H1 (cell line): ENCODE results near the gene PHF10. TPM values are rescaled to one million over a fixed set of nuclear protein-coding genes. Genes with fewer than 3 reads are reported as not detected.
A peak's percentile ranks its signal among the peaks of the same experiment; 100 is the strongest.

Source experiments
- ATF2 ChIP-seq: IDR thresholded peaks from 2 replicates; pipeline ENCODE4 v1.6.1; 2012; ENCODE audit warnings: low read length, inconsistent platforms
- BCL11A ChIP-seq, 2 experiments: IDR thresholded peaks; one replicate each; pipeline ENCODE4 v1.6.1; 2011; ENCODE audit warnings: low read depth in 2 of 2, low read length in 2 of 2, mild to moderate bottlenecking in 2 of 2
- CHD1 ChIP-seq: IDR thresholded peaks from 2 replicates; pipeline ENCODE4 v1.6.1; 2012; ENCODE audit warnings: low read depth, low read length, improper control_type of control experiment
- CHD2 ChIP-seq: IDR thresholded peaks from 2 replicates; pipeline ENCODE4 v1.6.1; 2012; ENCODE audit warnings: low read length, improper control_type of control experiment
- HDAC2 ChIP-seq, 2 experiments: fragments of 300-600 bp in 1 of 2; sonication (generic) in 1 of 2; IDR thresholded peaks; 2 replicates each; pipeline ENCODE4 v1.6.1; 2011 to 2012; ENCODE audit warnings: low read depth in 2 of 2, low read length in 2 of 2, mild to moderate bottlenecking in 2 of 2, moderate library complexity in 2 of 2, borderline replicate concordance in 1 of 2, inconsistent platforms in 1 of 2
- JUN ChIP-seq: IDR thresholded peaks from 2 replicates; pipeline ENCODE4 v1.6.1; 2011; ENCODE audit warnings: low read depth, mild to moderate bottlenecking, improper control_type of control experiment, low read length
- NANOG ChIP-seq: IDR thresholded peaks from 2 replicates; pipeline ENCODE4 v1.6.1; 2011; ENCODE audit warnings: low read length, low read depth, mild to moderate bottlenecking, inconsistent platforms; ENCODE audit not compliant: insufficient read depth, poor library complexity, severe bottlenecking
- PHF8 ChIP-seq: fragments of 200-600 bp; sonication (generic); conservative IDR thresholded peaks from 2 replicates; pipeline ENCODE4 v1.7.1; 2012; ENCODE audit warnings: low read depth, mild to moderate bottlenecking, inconsistent platforms, low read length, moderate library complexity
- POLR2AphosphoS5 ChIP-seq: IDR thresholded peaks from 2 replicates; pipeline ENCODE4 v1.6.1; 2011; ENCODE audit warnings: low read depth, low read length
- RAD21 ChIP-seq, 2 experiments: IDR thresholded peaks in 1 of 2; conservative IDR thresholded peaks in 1 of 2; 2 replicates each; pipeline ENCODE4 v1.6.1; 2011; ENCODE audit warnings: low read depth in 2 of 2, low read length in 2 of 2, improper control_type of control experiment in 1 of 2, inconsistent platforms in 1 of 2, mild to moderate bottlenecking in 1 of 2, moderate library complexity in 1 of 2
- RBBP5 ChIP-seq: IDR thresholded peaks from 2 replicates; pipeline ENCODE4 v1.7.1; 2012; ENCODE audit warnings: low read depth, mild to moderate bottlenecking, inconsistent platforms, low read length, moderate library complexity, borderline replicate concordance
- RFX5 ChIP-seq: IDR thresholded peaks from 2 replicates; pipeline ENCODE4 v1.6.1; 2011; ENCODE audit warnings: low read depth, low read length, improper control_type of control experiment, borderline replicate concordance
- RXRA ChIP-seq: IDR thresholded peaks from 2 replicates; pipeline ENCODE4 v1.6.1; 2011; ENCODE audit warnings: low read depth, mild to moderate bottlenecking, low read length, moderate library complexity; ENCODE audit not compliant: insufficient read depth
- SIX5 ChIP-seq: IDR thresholded peaks from 2 replicates; pipeline ENCODE4 v1.6.1; 2011; ENCODE audit warnings: mild to moderate bottlenecking, low read depth, low read length
- polyA plus RNA-seq, 7 experiments: library from polyadenylated mRNA; depleted of rRNA in 3 of 7; stranded (reverse) in 5 of 7; unstranded in 2 of 7; fragments of >200 nt in 5 of 7; fragments of 200-250 nt in 2 of 7; gene quantifications; 1 replicate in 5 of 7; 2 replicates in 1 of 7; 4 replicates in 1 of 7; pipeline versions ENCODE4 v1.2.1 to v1.2.3, GENCODE V29; 2011 to 2013; ENCODE audit warnings: missing spikeins in 2 of 7, mixed read lengths in 2 of 7
- total RNA-seq: library from RNA; stranded (reverse); fragmentation: NEBNext Ultra II Directional; extraction: Animal tissue kit (Norgen Biotek cat#: 25700); gene quantifications from 2 replicates; pipeline ENCODE4 v1.2.1, GENCODE V29; 2021
- TF ChIP-seq, protein P1 (sequence below): IDR thresholded peaks from 2 replicates; pipeline ENCODE4 v1.6.1; 2012; ENCODE audit warnings: inconsistent platforms
- TF ChIP-seq, protein P2 (sequence below): IDR thresholded peaks from 2 replicates; pipeline ENCODE4 v1.6.1; 2012; ENCODE audit warnings: inconsistent platforms
- TF ChIP-seq, protein P3 (sequence below), 3 experiments: IDR thresholded peaks; 1 replicate in 2 of 3; 2 replicates in 1 of 3; pipeline versions ENCODE4 v1.5.1 to v1.6.1; 2011; ENCODE audit warnings: low read length in 3 of 3, mild to moderate bottlenecking in 3 of 3, inconsistent platforms in 2 of 3, low read depth in 1 of 3, moderate library complexity in 1 of 3; ENCODE audit not compliant: insufficient read depth in 1 of 3; ENCODE audit errors: control extremely low read depth in 1 of 3

PHF10 gene
- total and polyA plus RNA-seq, 2 of the 8 experiments (the other 6 are each of a cell fraction or from before 2014, with no cell fraction given): 15.6 to 51.1 TPM

DNA sequence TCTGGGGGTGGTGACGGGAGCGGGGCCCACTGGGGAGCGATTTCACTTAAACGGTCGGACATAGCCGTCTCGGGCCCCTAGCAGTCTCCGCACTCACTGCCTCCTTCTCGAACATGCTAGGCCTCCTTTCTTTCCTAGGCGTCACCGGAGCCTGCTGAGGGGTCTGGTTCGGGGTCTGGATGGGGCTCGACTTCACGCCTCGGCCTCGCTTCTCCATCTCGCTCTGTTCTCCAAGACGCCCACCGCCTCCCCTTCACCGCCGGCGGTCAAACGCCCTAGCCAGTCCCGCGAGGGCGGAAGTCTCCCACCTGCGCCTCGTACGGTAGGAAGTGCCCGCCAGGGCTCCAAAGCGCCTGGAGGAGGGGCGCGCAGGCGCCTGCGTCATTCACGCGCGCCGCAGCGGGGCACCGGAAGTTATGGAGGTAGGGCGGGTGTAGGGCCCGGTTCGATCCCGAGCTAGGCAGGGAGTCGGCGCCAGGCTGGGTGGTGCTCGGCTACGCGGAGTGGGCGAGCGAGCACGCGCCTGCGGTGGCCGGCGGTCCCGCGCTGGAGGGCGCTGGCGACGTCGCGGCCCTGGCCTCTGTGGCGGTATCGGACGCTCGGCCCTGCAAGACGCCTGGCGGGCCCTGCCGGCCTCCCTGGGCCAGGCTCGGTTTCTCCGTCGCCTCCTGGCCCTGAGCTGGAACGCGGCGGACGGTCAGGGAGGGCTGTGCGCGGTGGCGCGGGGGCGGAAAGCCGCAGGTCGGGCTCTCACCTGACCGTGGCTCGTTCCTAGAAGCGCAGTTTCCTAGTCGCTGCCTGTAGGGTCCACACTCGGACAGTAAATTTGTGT, 27.2 kb upstream of the PHF10 start, which contains the start of the genes DYNLT2 and ERMARD (continued):
- TF ChIP-seq RAD21 (IDR thresholded peaks at IDR 0.05 in 1 of 2, conservative IDR thresholded peaks at IDR 0.05 in 1 of 2; ENCODE audit: low read depth in 2 of 2, low read length in 2 of 2) (no peak), JUN (no peak), RBBP5 (no peak; the same call in 1 of the 2 replicates), RFX5 (peak; percentile 31; the same call in 1 of the 2 replicates), CHD2 (peak; percentile 86), CHD1 (no peak), RXRA (no peak), SIX5 (no peak), BCL11A (IDR thresholded peaks at IDR 0.05; ENCODE audit: low read depth in 2 of 2, low read length in 2 of 2) (no peak), PHF8 (peak; percentile 96), ATF2 (no peak), POLR2AphosphoS5 (peak; percentile 87), NANOG (no peak), HDAC2 (IDR thresholded peaks at IDR 0.05; ENCODE audit: borderline replicate concordance in 1 of 2, low read depth in 2 of 2, low read length in 2 of 2) (peak in 1 of 2 experiments; percentile 56; a peak in 1 of 4 replicates)
- TF ChIP-seq, protein P1, sequence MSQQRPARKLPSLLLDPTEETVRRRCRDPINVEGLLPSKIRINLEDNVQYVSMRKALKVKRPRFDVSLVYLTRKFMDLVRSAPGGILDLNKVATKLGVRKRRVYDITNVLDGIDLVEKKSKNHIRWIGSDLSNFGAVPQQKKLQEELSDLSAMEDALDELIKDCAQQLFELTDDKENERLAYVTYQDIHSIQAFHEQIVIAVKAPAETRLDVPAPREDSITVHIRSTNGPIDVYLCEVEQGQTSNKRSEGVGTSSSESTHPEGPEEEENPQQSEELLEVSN: peak; percentile 77
- TF ChIP-seq, protein P2, sequence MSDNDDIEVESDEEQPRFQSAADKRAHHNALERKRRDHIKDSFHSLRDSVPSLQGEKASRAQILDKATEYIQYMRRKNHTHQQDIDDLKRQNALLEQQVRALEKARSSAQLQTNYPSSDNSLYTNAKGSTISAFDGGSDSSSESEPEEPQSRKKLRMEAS: peak; percentile 90
- TF ChIP-seq, protein P3, sequence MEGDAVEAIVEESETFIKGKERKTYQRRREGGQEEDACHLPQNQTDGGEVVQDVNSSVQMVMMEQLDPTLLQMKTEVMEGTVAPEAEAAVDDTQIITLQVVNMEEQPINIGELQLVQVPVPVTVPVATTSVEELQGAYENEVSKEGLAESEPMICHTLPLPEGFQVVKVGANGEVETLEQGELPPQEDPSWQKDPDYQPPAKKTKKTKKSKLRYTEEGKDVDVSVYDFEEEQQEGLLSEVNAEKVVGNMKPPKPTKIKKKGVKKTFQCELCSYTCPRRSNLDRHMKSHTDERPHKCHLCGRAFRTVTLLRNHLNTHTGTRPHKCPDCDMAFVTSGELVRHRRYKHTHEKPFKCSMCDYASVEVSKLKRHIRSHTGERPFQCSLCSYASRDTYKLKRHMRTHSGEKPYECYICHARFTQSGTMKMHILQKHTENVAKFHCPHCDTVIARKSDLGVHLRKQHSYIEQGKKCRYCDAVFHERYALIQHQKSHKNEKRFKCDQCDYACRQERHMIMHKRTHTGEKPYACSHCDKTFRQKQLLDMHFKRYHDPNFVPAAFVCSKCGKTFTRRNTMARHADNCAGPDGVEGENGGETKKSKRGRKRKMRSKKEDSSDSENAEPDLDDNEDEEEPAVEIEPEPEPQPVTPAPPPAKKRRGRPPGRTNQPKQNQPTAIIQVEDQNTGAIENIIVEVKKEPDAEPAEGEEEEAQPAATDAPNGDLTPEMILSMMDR (IDR thresholded peaks at IDR 0.05; ENCODE audit: control extremely low read depth in 1 of 3, insufficient read depth in 1 of 3, low read depth in 1 of 3, low read length in 3 of 3): peak; percentile 1 to 6 (median 3); a peak in 2 of 4 replicates
